HG02852 (cell line): Measurements from ENCODE around the gene ZNF385D.

ENCODE experiments used
- ATAC-seq: cut with Tn5 transposase; IDR thresholded peaks from one replicate; pipeline ENCODE4 v1.9.1; 2021; ENCODE audit warnings: mild to moderate bottlenecking, moderate library complexity; ENCODE audit not compliant: unreplicated experiment

ZNF385D gene

GRCh38 chr3:21750831-21751391, at the start of gene ZNF385D:
Gene ZNF385D (minus strand): TSS chr3:21751210. CDS start chr3:21750916, 294 bp downstream.
- ATAC-seq: no peak

- no peak for ATAC-seq
Measured at GRCh38 chr3:21798356-21799088, 47.5 kb upstream of the ZNF385D start.

GRCh38 chr3:21795921-21796320, 44.9 kb upstream of the ZNF385D start:
- ATAC-seq: no peak

- ATAC-seq: no peak
Measured at GRCh38 chr3:21795152-21795837, 44.3 kb upstream of the ZNF385D start.

- ATAC-seq: no peak
Measured at GRCh38 chr3:21794291-21794690, 43.3 kb upstream of the ZNF385D start.

GRCh38 chr3:21792176-21792575, 41.2 kb upstream of the ZNF385D start:
- ATAC-seq: no peak

GRCh38 chr3:21791356-21791755, 40.3 kb upstream of the ZNF385D start:
- ATAC-seq: no peak

GRCh38 chr3:21790466-21790865, 39.5 kb upstream of the ZNF385D start:
- no peak for ATAC-seq

- no peak for ATAC-seq
Measured at GRCh38 chr3:21789730-21790129, 38.7 kb upstream of the ZNF385D start.

GRCh38 chr3:21786438-21786797, 35.4 kb upstream of the ZNF385D start:
- ATAC-seq: no peak

- ATAC-seq: no peak
Measured at GRCh38 chr3:21785765-21786437, 34.9 kb upstream of the ZNF385D start.

GRCh38 chr3:21783839-21784238, 32.8 kb upstream of the ZNF385D start:
- ATAC-seq: no peak

- ATAC-seq: no peak
Measured at GRCh38 chr3:21781355-21781754, 30.3 kb upstream of the ZNF385D start.

- ATAC-seq: no peak
Measured at GRCh38 chr3:21779909-21780308, 28.9 kb upstream of the ZNF385D start.

GRCh38 chr3:21778715-21779114, 27.7 kb upstream of the ZNF385D start:
- ATAC-seq: no peak

- no peak for ATAC-seq
Measured at GRCh38 chr3:21777821-21778220, 26.8 kb upstream of the ZNF385D start.

- no peak for ATAC-seq
Measured at GRCh38 chr3:21766002-21766401, 15.0 kb upstream of the ZNF385D start.

GRCh38 chr3:21755896-21756295, 4.9 kb upstream of the ZNF385D start:
- ATAC-seq: no peak

GRCh38 chr3:21754839-21755238, 3.8 kb upstream of the ZNF385D start:
- no peak for ATAC-seq

- ATAC-seq: no peak
Measured at GRCh38 chr3:21752749-21753347, 1.8 kb upstream of the ZNF385D start.

- ATAC-seq: no peak
Measured at GRCh38 chr3:21751886-21752285, 876 bp upstream of the ZNF385D start.
